ENCODE data around the gene C9orf50. TPM values are rescaled to one million over a fixed set of nuclear protein-coding genes. Genes with fewer than 3 reads are reported as not detected.

C9orf50 gene
- total and polyA plus RNA-seq, 2 donors (not counting 3 experiments of a cell fraction or from before 2014, with no cell fraction given) = not detected

DNA sequence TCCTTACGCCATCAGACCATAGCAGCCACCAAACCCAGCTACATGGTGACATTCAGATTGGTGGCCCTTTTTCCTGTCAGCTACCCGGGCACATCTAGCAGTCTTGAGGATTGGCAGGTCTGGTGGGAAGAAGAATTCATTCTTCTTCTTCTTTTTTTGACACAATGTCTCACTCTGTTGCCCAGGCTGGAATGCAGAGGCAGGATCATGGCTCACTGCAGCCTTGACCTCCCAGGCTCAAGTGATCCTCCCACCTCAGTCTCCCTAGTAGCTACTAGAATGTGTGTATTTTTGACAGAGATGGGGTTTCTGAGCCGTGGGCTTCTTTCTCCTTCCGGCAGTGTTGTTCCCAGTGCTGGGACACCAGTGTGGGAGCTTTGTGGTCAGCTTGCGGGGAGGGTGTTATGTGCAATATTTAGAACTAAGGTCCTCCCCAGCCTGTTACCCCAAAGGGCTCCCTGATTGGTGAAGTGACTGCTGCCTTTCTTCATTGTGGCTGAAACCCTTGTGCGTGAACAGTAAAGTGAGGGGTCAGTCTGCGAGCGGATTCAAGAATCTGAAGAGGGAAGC is 8.4 kb upstream of the C9orf50 start:
- no peak for DNase-seq (ENCODE audit: low read depth, low spot score)
- FAIRE-seq = no peak
- ChIA-PET POLR2A (no interaction called here), CTCF (interaction anchor here (2.0 kb wide), 1 partner anchor 498 kb away, joined by 7 read pairs; no protein-coding TSS in a partner anchor)
- no peak overlapping the region for H2AFZ ChIP-seq (ENCODE audit: low read depth, low read length)
- intact Hi-C loops (cut with micrococcal nuclease) = no loop called here
- peaks cover 2 to 11% of the 10 kb centered on the region in 2 experiments for H3K36me3 ChIP-seq (ENCODE audit: control insufficient read depth in 2 of 2, extremely low read depth in 1 of 2, insufficient read depth in 2 of 2, low read length in 2 of 2)
- no peak overlapping the region for H3K27ac ChIP-seq (ENCODE audit: insufficient read depth, low read depth, low read length)
- H3K4me2 ChIP-seq (ENCODE audit: insufficient read depth, low read length) = no peak overlapping the region
- H3K9me1 ChIP-seq (replicated peaks; ENCODE audit: control insufficient read depth, extremely low read depth, insufficient read depth, low read length) = no peaks in the 10 kb centered on the region
- no peaks in the 10 kb centered on the region for H3K27me3 ChIP-seq (ENCODE audit: control insufficient read depth in 2 of 2, insufficient read depth in 2 of 2, low read length in 2 of 2)
- no peak overlapping the region for H3K4me3 ChIP-seq (replicated peaks in 1 of 3; ENCODE audit: insufficient read depth in 1 of 3, low read depth in 1 of 3, low read length in 3 of 3)
- no TSS peak for BruUV-seq (replicated peaks)
- H3K9ac ChIP-seq (replicated peaks; ENCODE audit: extremely low read depth, insufficient read depth, low read length) = no peak overlapping the region
- H3K9me3 ChIP-seq (replicated peaks; ENCODE audit: control insufficient read depth, insufficient read depth, low read length) = no peaks in the 10 kb centered on the region
- peaks cover 77% of the 10 kb centered on the region for H3K79me2 ChIP-seq (ENCODE audit: control insufficient read depth, insufficient read depth, low read length)
- TF ChIP-seq MAX (IDR thresholded peaks at IDR 0.05; ENCODE audit: insufficient read depth, insufficient read length) (no peak), JUN (IDR thresholded peaks at IDR 0.05; ENCODE audit: borderline replicate concordance, insufficient read depth, insufficient read length, low read depth) (no peak), MYC (IDR thresholded peaks at IDR 0.05; ENCODE audit: low read depth, low read length) (no peak), FOS (IDR thresholded peaks at IDR 0.05; ENCODE audit: borderline replicate concordance, insufficient read depth, low read length) (no peak), GATA2 (IDR thresholded peaks at IDR 0.05; ENCODE audit: insufficient read depth, insufficient read length, low read depth, low read length) (no peak), CTCF (IDR thresholded peaks at IDR 0.05; ENCODE audit: extremely low read depth in 1 of 2, insufficient read depth in 1 of 2, low read depth in 1 of 2, low read length in 2 of 2) (no peak), POLR2AphosphoS5 (IDR thresholded peaks at IDR 0.05; ENCODE audit: insufficient read depth, low read depth, low read length) (no peak), EZH2 (IDR thresholded peaks at IDR 0.05; ENCODE audit: borderline replicate concordance, low read depth, low read length, severe bottlenecking) (no peak), POLR2A (IDR thresholded peaks at IDR 0.05; ENCODE audit: low read depth, low read length) (no peak)
- no peaks in the 10 kb centered on the region for H4K20me1 ChIP-seq (replicated peaks; ENCODE audit: control insufficient read depth, extremely low read depth, insufficient read depth, low read length)
- dilution Hi-C loops (cut with MboI; ENCODE audit: extremely low pct_ligation_motif_present, low sequenced_read_pairs) = no loop called here
- peaks cover 16% of the 10 kb centered on the region for H3K4me1 ChIP-seq (ENCODE audit: control insufficient read depth, extremely low read depth, insufficient read depth, low read length)
